ENCODE data around the gene TEC.

The TEC gene

GRCh38 chr4:48305508-48305907, 35.9 kb upstream of the TEC start:
- no peaks in the 10 kb centered on the region for H4K20me1 ChIP-seq (ENCODE audit: insufficient read depth, low read length)
- no peaks in the 10 kb centered on the region for H3K4me1 ChIP-seq (ENCODE audit: low read length)
- DNase-seq: no peak
- H3K27ac ChIP-seq (ENCODE audit: low read length): no peak overlapping the region
- no peak overlapping the region for H3K4me3 ChIP-seq (ENCODE audit: low read length)
- no peaks in the 10 kb centered on the region for H3K79me2 ChIP-seq (ENCODE audit: low read length)
- H3K4me2 ChIP-seq (ENCODE audit: low read depth, low read length): no peak overlapping the region
- no peaks in the 10 kb centered on the region for H3K27me3 ChIP-seq (replicated peaks; ENCODE audit: insufficient read depth, low read length)
- H3K9me2 ChIP-seq (replicated peaks; ENCODE audit: insufficient read depth, low read length): no peaks in the 10 kb centered on the region
- no peaks in the 10 kb centered on the region for H3K36me3 ChIP-seq (replicated peaks; ENCODE audit: insufficient read depth, low read length)
- no peak overlapping the region for H2AFZ ChIP-seq (ENCODE audit: low read length)
- H3K9ac ChIP-seq (ENCODE audit: low read length): no peak overlapping the region
- no peak for TF ChIP-seq EZH2phosphoT487 (IDR thresholded peaks at IDR 0.05; ENCODE audit: low read length)
- TF ChIP-seq EZH2 (optimal IDR thresholded peaks at IDR 0.05; ENCODE audit: low read depth, low read length): no peak
- no peak for TF ChIP-seq CTCF (IDR thresholded peaks at IDR 0.05; ENCODE audit: low read length)
- H3F3A ChIP-seq (ENCODE audit: insufficient read depth, low read length): no peaks in the 10 kb centered on the region
- no peaks in the 10 kb centered on the region for H3K9me3 ChIP-seq (replicated peaks; ENCODE audit: insufficient read depth, low read length)

GRCh38 chr4:48300004-48300403, 30.4 kb upstream of the TEC start:
- Histone ChIP-seq H3K4me2 (ENCODE audit: low read depth, low read length) (no peak overlapping the region), H3K27ac (ENCODE audit: low read length) (no peak overlapping the region), H3K79me2 (ENCODE audit: low read length) (no peaks in the 10 kb centered on the region), H3K9me3 (replicated peaks; ENCODE audit: insufficient read depth, low read length) (no peaks in the 10 kb centered on the region), H4K20me1 (ENCODE audit: insufficient read depth, low read length) (no peaks in the 10 kb centered on the region), H3F3A (ENCODE audit: insufficient read depth, low read length) (no peaks in the 10 kb centered on the region), H3K9ac (ENCODE audit: low read length) (no peak overlapping the region), H2AFZ (ENCODE audit: low read length) (no peak overlapping the region), H3K4me1 (ENCODE audit: low read length) (peaks cover 14% of the 10 kb centered on the region), H3K9me2 (replicated peaks; ENCODE audit: insufficient read depth, low read length) (no peaks in the 10 kb centered on the region), H3K36me3 (replicated peaks; ENCODE audit: insufficient read depth, low read length) (no peaks in the 10 kb centered on the region), H3K4me3 (ENCODE audit: low read length) (no peak overlapping the region), H3K27me3 (replicated peaks; ENCODE audit: insufficient read depth, low read length) (peaks cover 3% of the 10 kb centered on the region; the same call in 1 of the 2 replicates)
- TF ChIP-seq EZH2 (optimal IDR thresholded peaks at IDR 0.05; ENCODE audit: low read depth, low read length): no peak
- TF ChIP-seq EZH2phosphoT487 (IDR thresholded peaks at IDR 0.05; ENCODE audit: low read length): no peak
- no peak for TF ChIP-seq CTCF (IDR thresholded peaks at IDR 0.05; ENCODE audit: low read length)
- no peak for DNase-seq

GRCh38 chr4:48299560-48299959, 29.9 kb upstream of the TEC start:
- no peaks in the 10 kb centered on the region for H3K79me2 ChIP-seq (ENCODE audit: low read length)
- no peaks in the 10 kb centered on the region for H3K9me3 ChIP-seq (replicated peaks; ENCODE audit: insufficient read depth, low read length)
- no peaks in the 10 kb centered on the region for H3K9me2 ChIP-seq (replicated peaks; ENCODE audit: insufficient read depth, low read length)
- no peaks in the 10 kb centered on the region for H3K36me3 ChIP-seq (replicated peaks; ENCODE audit: insufficient read depth, low read length)
- H3K4me2 ChIP-seq (ENCODE audit: low read depth, low read length): no peak overlapping the region
- H4K20me1 ChIP-seq (ENCODE audit: insufficient read depth, low read length): no peaks in the 10 kb centered on the region
- H3K4me1 ChIP-seq (ENCODE audit: low read length): peaks cover 14% of the 10 kb centered on the region
- H3K9ac ChIP-seq (ENCODE audit: low read length): no peak overlapping the region
- H3F3A ChIP-seq (ENCODE audit: insufficient read depth, low read length): no peaks in the 10 kb centered on the region
- TF ChIP-seq EZH2phosphoT487 (IDR thresholded peaks at IDR 0.05; ENCODE audit: low read length) (no peak), CTCF (IDR thresholded peaks at IDR 0.05; ENCODE audit: low read length) (no peak), EZH2 (optimal IDR thresholded peaks at IDR 0.05; ENCODE audit: low read depth, low read length) (no peak)
- H3K27me3 ChIP-seq (replicated peaks; ENCODE audit: insufficient read depth, low read length): peaks cover 7% of the 10 kb centered on the region; the same call in 1 of the 2 replicates
- DNase-seq: no peak
- no peak overlapping the region for H2AFZ ChIP-seq (ENCODE audit: low read length)
- H3K27ac ChIP-seq (ENCODE audit: low read length): no peak overlapping the region
- no peak overlapping the region for H3K4me3 ChIP-seq (ENCODE audit: low read length)

Data from MM.1S (cell line).